Tibial nerve (tissue), 4 donors: ENCODE data around the gene FIG4. TPM values are rescaled to one million over a fixed set of nuclear protein-coding genes. Genes with fewer than 3 reads are reported as not detected.
"Not testable (repeated sequence)": the region's sequence is repeated elsewhere in the genome, so short reads cannot be mapped to it uniquely, and the experiment has no call there.

Experiments
- DNase-seq, 2 donors: peaks; one replicate each; pipeline ENCODE4 v3.0.0-alpha.2; 2019; ENCODE audit warnings: low spot score in 2 of 2
- H3K27ac ChIP-seq, 4 donors: fragments of 200-600 bp; sonication (generic) in 3 of 4; one replicate each; pipeline ENCODE4 v1.5.1; 2017 to 2019; ENCODE audit warnings: mild to moderate bottlenecking in 1 of 4
- H3K27me3 ChIP-seq, 2 donors: fragments of 200-600 bp; sonication (generic) in 1 of 2; one replicate each; pipeline versions ENCODE4 v1.5.1 to v1.6.0; 2017 to 2019
- H3K36me3 ChIP-seq, 3 donors: fragments of 200-600 bp; sonication (generic); one replicate each; pipeline ENCODE4 v1.5.1; 2018 to 2019
- H3K4me1 ChIP-seq, 4 donors: fragments of 200-600 bp; sonication (generic) in 3 of 4; one replicate each; pipeline ENCODE4 v1.5.1; 2017 to 2019
- H3K4me3 ChIP-seq, 4 donors: fragments of 200-600 bp; sonication (generic) in 3 of 4; one replicate each; pipeline ENCODE4 v1.5.1; 2017 to 2019; ENCODE audit warnings: mild to moderate bottlenecking in 1 of 4, moderate library complexity in 1 of 4
- H3K9me3 ChIP-seq, 4 donors: fragments of 200-600 bp; sonication (generic) in 3 of 4; one replicate each; pipeline ENCODE4 v1.5.1; 2017 to 2019
- EP300 ChIP-seq, 2 donors: sonication (generic); formaldehyde crosslinking; IDR thresholded peaks; one replicate each; pipeline ENCODE4 v1.6.1; 2017; ENCODE audit warnings: antibody characterized with exemption in 2 of 2, mild to moderate bottlenecking in 1 of 2
- POLR2A ChIP-seq, 2 donors: fragments of 450-650 bp; IDR thresholded peaks; one replicate each; pipeline ENCODE4 v1.6.1; 2017; ENCODE audit warnings: antibody characterized with exemption in 2 of 2, mild to moderate bottlenecking in 2 of 2, moderate library complexity in 2 of 2
- WGBS, 2 donors: methylation state at CpG; one replicate each; pipeline ENCODE4 v1.1.5; 2018; 5-methylcytosine and 5-hydroxymethylcytosine counted together
- total RNA-seq, 4 donors: library from RNA; depleted of rRNA; stranded (reverse); fragments of >200 nt; gene quantifications; one replicate each; pipeline ENCODE4 v1.1.0, GENCODE V29; 2016
- TF ChIP-seq, protein P1 (sequence below), 5 experiments: fragments of 200-600 bp in 3 of 5; fragments of 450-650 bp in 2 of 5; sonication (generic) in 3 of 5; IDR thresholded peaks; one replicate each; pipeline ENCODE4 v1.5.1; 2016 to 2019; ENCODE audit warnings: antibody characterized with exemption in 5 of 5, mild to moderate bottlenecking in 3 of 5, moderate library complexity in 2 of 5

The FIG4 gene
- total RNA-seq, 4 donors from 2014 or later = 11.4 to 42.9 (median 21.6) TPM

DNA sequence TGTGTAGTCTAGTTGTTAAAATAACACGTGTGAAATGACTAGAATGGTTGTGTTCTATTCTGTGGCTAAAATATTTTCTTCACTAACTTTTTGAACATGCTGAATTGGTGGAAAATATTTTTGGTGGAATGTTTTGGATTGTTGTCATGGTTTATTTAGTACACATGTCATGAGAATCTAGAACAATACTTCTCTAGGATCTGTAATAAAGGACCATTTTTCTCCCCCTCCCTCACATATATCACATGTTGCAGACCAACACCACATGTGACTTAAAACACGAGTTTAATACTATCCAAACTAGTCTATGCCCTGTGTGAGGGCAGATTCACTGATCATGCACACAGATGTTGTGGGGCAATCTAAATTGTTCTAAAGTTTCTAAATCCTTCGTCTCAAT is 29.2 kb downstream of the FIG4 start:
- Histone ChIP-seq H3K9me3 (no peaks in the 10 kb centered on the region), H3K27me3 (no peaks in the 10 kb centered on the region), H3K36me3 (peaks cover 0 to 40% (median 0%) of the 10 kb centered on the region in 3 donors), H3K27ac (peak overlapping the region in 2 of 4 donors; percentile 50 to 51), H3K4me3 (no peak overlapping the region), H3K4me1 (peaks cover 0 to 24% (median 0%) of the 10 kb centered on the region in 4 donors)
- 42 to 51% methylated on average over 3 of the region's 3 CpGs for WGBS, 2 donors
- TF ChIP-seq EP300 (IDR thresholded peaks at IDR 0.05) = no peak
- TF ChIP-seq POLR2A (IDR thresholded peaks at IDR 0.05) = no peak
- TF ChIP-seq, protein P1, sequence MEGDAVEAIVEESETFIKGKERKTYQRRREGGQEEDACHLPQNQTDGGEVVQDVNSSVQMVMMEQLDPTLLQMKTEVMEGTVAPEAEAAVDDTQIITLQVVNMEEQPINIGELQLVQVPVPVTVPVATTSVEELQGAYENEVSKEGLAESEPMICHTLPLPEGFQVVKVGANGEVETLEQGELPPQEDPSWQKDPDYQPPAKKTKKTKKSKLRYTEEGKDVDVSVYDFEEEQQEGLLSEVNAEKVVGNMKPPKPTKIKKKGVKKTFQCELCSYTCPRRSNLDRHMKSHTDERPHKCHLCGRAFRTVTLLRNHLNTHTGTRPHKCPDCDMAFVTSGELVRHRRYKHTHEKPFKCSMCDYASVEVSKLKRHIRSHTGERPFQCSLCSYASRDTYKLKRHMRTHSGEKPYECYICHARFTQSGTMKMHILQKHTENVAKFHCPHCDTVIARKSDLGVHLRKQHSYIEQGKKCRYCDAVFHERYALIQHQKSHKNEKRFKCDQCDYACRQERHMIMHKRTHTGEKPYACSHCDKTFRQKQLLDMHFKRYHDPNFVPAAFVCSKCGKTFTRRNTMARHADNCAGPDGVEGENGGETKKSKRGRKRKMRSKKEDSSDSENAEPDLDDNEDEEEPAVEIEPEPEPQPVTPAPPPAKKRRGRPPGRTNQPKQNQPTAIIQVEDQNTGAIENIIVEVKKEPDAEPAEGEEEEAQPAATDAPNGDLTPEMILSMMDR (IDR thresholded peaks at IDR 0.05) = no peak
- DNase-seq = no peak

DNA sequence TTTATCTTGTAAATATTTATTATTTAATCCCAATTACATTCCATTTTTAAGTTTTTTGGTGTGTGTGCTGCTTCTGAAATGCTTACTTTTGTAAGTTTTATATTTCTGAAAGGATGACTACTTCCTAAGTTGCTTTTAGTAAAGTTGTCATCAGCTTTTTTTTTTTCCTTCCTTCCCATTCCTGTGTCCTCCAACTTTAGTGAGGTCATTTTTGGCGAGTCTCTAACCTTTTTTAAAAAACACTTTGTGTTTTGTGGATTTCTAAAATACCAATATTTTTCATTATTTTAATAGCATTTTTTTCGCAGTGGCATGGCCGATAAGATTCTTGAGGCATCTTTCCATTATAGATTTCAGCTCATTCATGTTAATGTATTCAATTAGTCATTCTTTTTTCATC is 30.9 kb downstream of the FIG4 start:
- 67 to 81% methylated on average over 3 of the region's 3 CpGs for WGBS, 2 donors
- TF ChIP-seq, protein P1 (IDR thresholded peaks at IDR 0.05) = no peak
- TF ChIP-seq EP300 (IDR thresholded peaks at IDR 0.05) = no peak
- Histone ChIP-seq H3K4me3 (no peak overlapping the region), H3K9me3 (no peaks in the 10 kb centered on the region), H3K4me1 (peaks cover 0 to 24% (median 0%) of the 10 kb centered on the region in 4 donors), H3K27ac (no peak overlapping the region), H3K27me3 (no peaks in the 10 kb centered on the region), H3K36me3 (peaks cover 0 to 36% (median 0%) of the 10 kb centered on the region in 3 donors)
- no peak for DNase-seq

DNA sequence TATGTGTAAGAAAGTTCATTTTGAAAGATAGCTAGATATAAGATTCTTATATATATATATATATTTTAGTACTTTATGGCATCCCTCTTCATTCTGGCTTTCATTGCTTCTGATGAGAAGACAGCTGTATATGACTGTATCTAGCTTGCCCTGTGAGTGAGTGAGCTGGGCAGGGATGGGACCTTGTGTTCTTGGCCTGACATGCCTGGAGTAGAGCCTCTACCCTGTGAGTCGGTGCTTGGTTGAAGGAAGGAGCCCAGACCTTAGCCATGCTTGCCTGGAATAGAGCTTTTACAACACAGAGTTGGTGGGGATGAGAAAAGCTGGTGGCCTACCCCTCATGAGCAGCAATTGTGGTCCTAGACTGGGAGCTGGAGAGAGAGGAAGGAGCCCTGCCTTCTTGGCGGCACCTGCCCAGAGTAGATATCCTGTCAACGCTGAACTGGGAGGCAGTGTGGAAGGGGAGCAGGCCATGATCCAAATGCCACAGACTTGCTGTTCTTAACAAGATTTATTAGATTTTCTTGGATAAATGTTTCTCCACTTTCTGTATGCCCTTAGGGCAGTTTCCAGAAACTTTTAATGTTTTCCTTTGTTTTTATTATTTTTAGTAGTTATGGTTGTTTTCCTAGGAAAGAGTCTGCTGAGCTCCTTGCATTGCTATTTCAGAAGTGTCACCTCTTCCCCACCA is 31.6 kb downstream of the FIG4 start:
- Histone ChIP-seq H3K27me3 (no peaks in the 10 kb centered on the region), H3K27ac (no peak overlapping the region), H3K9me3 (no peaks in the 10 kb centered on the region)

DNA sequence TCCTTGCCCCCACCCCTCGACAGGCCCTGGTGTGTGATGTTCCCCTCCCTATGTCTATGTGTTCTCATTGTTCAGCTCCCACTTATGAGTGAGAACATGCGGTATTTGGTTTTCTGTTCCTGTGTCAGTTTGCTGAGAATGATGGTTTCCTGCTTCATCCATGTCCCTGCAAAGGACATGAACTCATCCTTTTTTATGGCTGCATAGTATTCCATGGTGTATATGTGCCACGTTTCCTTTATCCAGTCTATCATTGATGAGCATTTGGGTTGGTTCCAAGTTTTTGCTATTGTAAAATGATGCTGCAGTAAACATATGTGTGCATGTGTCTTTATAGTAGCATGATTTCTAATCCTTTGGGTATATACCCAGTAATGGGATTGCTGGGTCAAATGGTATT is 34.2 kb downstream of the FIG4 start:
- 95 to 99% methylated on average over 3 of the region's 3 CpGs for WGBS, 2 donors
- DNase-seq, H3K9me3 ChIP-seq, H3K27ac ChIP-seq, H3K27me3 ChIP-seq, H3K4me3 ChIP-seq: not testable (repeated sequence)
- Histone ChIP-seq H3K4me1 (peaks cover 0 to 24% (median 0%) of the 10 kb centered on the region in 4 donors), H3K36me3 (peaks cover 0 to 17% (median 0%) of the 10 kb centered on the region in 3 donors)

More for the DNA sequence above, 31.6 kb downstream of the FIG4 start:
- Histone ChIP-seq H3K36me3 (peaks cover 0 to 29% (median 0%) of the 10 kb centered on the region in 3 donors), H3K4me1 (peaks cover 0 to 24% (median 0%) of the 10 kb centered on the region in 4 donors), H3K4me3 (no peak overlapping the region)
- WGBS, 2 donors = 78 to 83% methylated on average over 3 of the region's 3 CpGs
- TF ChIP-seq POLR2A (IDR thresholded peaks at IDR 0.05) (no peak), EP300 (IDR thresholded peaks at IDR 0.05) (no peak)
- TF ChIP-seq, protein P1 (IDR thresholded peaks at IDR 0.05) = no peak
- DNase-seq = no peak

DNA sequence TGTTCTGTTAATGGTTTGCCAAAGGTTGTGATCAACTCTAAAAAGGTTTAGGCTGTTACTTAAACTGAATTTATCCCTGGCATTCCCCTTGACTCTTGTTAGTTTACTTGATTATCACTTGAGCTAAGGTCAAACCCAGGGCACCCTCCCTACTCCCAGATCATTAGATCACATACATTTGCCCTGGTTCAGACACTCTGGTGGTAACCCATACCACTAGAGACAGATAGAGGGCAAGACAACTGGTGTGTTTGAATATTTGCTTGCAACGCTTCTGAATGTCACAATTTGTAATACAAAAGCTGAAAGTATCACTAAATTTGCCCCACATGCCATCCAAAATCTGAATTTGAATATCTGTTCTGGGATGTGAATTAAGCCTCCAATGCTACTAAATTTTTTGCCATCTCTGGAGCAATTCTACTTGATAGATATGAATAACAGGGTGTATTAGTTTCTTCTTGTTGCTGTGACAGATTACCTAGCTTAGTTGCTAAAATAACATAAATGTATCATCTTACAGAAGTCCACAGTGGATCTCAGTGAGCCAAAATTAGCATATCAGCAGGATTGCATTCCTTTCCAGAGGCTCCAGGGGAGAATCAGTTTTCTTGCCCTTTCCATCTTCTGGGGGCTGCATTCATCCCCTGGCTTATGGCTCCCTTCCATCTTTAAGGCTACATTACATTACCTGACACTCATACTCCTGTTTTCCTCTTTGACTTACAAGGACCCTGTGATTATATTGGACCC is 45.4 kb downstream of the FIG4 start:
- Histone ChIP-seq H3K36me3 (peaks cover 0 to 61% (median 7%) of the 10 kb centered on the region in 3 donors), H3K4me3 (no peak overlapping the region), H3K9me3 (no peaks in the 10 kb centered on the region), H3K4me1 (no peaks in the 10 kb centered on the region), H3K27ac (no peak overlapping the region), H3K27me3 (no peaks in the 10 kb centered on the region)
- WGBS, 2 donors = 58 to 88% methylated on average over 1 of the region's 1 CpG
- DNase-seq = no peak
- TF ChIP-seq, protein P1 (IDR thresholded peaks at IDR 0.05) = no peak
